GM10248 (cell line): ENCODE data around the gene LTBR.

ENCODE experiments used
- CTCF ChIA-PET: fragments of 300-600 bp; sonication (Branson Sonifier 250); formaldehyde crosslinking; extraction: SDS; loops from one replicate; lab custom pipeline; 2021; ENCODE audit warnings: antibody characterized with exemption; lab: Yijun Ruan, JAX
- POLR2A ChIA-PET: fragments of 350-650 bp; sonication (Branson Sonifier 250); formaldehyde crosslinking; extraction: SDS; loops from one replicate; lab custom pipeline; 2020; ENCODE audit warnings: antibody characterized with exemption; lab: Yijun Ruan, JAX
- DNase-seq: peaks from one replicate; pipeline ENCODE4 v3.0.0; 2012; ENCODE audit errors: extremely low spot score
- CTCF ChIP-seq: IDR thresholded peaks from 2 replicates; pipeline ENCODE4 v1.5.1; 2012; ENCODE audit warnings: mild to moderate bottlenecking, low read depth; ENCODE audit errors: extremely low read depth, missing control alignments, control extremely low read depth

The LTBR gene

GRCh38 chr12:6418796-6419195, 34.8 kb downstream of the LTBR start:
- no peak for DNase-seq
- no peak for TF ChIP-seq CTCF
- ChIA-PET POLR2A (no interaction called here), CTCF (interaction anchor here (4.6 to 5.2 kb wide), 2 partner anchors 47 to 119 kb away, joined by 18 read pairs; no protein-coding TSS in a partner anchor)

DNA sequence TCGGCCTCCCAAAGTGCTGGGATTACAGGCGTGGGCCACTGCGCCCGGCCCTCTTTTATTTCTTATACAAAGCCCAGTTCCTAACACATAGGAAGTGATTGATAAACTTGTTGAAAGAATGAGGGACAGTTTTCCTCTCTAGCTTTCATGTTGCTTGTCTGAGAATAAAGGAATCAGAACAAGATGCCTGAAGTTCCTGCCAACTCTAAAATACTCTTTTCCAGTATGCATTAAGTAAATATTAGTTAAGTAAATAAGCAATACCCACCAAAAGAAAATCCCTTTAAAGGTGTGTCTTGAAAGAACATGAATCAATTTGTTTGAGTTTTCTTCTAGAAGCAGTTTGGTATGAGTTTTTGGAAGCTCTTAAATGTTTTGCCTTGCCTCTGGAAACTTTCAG, 36.4 kb downstream of the LTBR start:
- ChIA-PET POLR2A (interaction anchor here (1.0 to 1.2 kb wide), 2 partner anchors 49 to 50 kb away, joined by 3 to 9 read pairs; partner anchors contain the start of gene VAMP1), CTCF (interaction anchor here (5.2 kb wide), 1 partner anchor 117 kb away, joined by 18 read pairs; no protein-coding TSS in a partner anchor)
- DNase-seq: no peak
- no peak for TF ChIP-seq CTCF

- peak; percentile 85 for DNase-seq
- TF ChIP-seq CTCF: peak; percentile 83
- POLR2A ChIA-PET: interaction anchor here (0.7 to 1.2 kb wide), 4 partner anchors 36 to 48 kb away, joined by 3 to 6 read pairs (median 4); partner anchors contain the start of gene VAMP1
- CTCF ChIA-PET: interaction anchor here (0.6 to 7.4 kb wide), 31 partner anchors 11 to 595 kb away, joined by 3 to 112 read pairs (median 4); partner anchors contain the start of genes CD27, LPCAT3, MRPL51 and PTMS
These were observed 39.5 kb downstream of the LTBR start for GRCh38 chr12:6423267-6424007.

- no peak for DNase-seq
- ChIA-PET POLR2A (interaction anchor here (0.7 to 1.1 kb wide), 3 partner anchors 35 to 47 kb away, joined by 3 to 6 read pairs (median 3); partner anchors contain the start of gene VAMP1), CTCF (interaction anchor here (0.6 to 7.4 kb wide), 28 partner anchors 10 to 594 kb away, joined by 3 to 112 read pairs (median 4); partner anchors contain the start of genes CD27, LPCAT3, MRPL51 and PTMS)
- TF ChIP-seq CTCF: no peak
These were observed 40.0 kb downstream of the LTBR start for GRCh38 chr12:6424008-6424347.

DNA sequence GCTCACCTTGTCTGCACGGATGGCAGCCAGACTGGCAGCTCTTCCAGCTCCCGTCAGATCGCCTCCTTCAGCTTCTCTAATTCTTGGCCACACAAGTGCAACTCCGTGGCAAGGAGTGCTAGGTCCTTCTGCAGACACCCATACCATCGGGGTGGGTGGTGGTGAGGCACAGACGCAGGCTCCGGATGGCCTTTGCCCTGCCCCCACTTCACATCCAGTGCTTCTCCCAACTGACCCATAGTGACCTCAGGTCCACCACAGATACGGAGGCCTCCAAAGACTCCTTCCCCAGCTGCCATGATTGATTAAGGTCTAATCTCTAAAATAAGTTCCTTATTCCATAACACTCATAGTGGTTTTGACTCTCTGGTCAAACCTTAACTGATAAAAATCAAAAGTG, 40.9 kb downstream of the LTBR start:
- CTCF ChIA-PET: interaction anchor here (0.7 to 7.4 kb wide), 13 partner anchors 7 to 342 kb away, joined by 3 to 112 read pairs (median 6); partner anchors contain the start of genes CD27, PTMS, TAPBPL and VAMP1
- no peak for DNase-seq
- POLR2A ChIA-PET: interaction anchor here (1.6 kb wide), 1 partner anchor 114 kb away, joined by 5 read pairs; no protein-coding TSS in a partner anchor
- no peak for TF ChIP-seq CTCF

DNA sequence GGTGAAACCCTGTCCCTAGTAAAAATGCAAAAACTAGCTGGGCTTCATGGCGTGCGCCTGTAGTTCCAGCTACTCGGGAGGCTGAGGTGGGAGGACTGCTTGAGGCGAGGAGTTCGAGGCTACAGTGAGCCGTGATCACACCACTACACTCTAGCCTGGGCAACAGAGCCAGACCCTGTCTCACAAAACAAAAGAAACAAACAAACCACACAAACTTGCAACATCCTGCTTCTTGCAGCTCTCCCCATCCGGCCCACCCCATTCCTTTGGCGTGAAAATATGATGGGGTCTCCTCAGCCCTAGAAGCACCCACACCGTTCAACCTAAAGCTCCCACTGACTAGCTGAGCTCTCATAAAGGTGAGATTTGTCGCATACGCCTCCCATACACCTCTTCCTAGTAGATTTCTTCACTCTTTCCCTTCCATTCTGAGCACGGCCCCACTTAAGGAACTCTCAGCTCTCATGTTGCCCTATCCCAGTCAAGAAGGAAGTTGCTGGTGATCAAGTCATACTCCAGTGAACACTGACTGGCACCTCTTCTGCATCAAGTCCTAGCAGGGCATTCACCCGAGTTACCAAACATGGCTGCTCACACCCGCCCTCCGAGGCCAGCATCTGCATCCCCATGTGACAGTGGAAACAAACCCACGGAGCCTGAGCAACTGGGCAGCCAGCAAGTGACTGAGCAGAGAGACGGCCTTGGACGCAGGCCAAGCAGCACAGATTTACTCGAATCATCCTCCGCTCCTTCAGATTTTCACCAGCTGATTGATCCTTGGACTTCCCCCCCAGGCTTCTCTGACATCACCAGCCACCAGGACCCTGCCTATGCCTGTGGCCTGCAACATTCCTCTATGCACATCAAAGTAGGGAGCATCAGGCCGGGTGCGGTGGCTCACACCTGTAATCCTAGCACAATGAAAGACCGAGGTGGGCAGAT, 41.9 kb downstream of the LTBR start:
- POLR2A ChIA-PET: interaction anchor here (1.1 to 2.1 kb wide), 6 partner anchors 18 to 113 kb away, joined by 4 to 9 read pairs (median 4); partner anchors contain the start of genes TAPBPL and VAMP1
- TF ChIP-seq CTCF: no peak
- peak; percentile 38 for DNase-seq
- CTCF ChIA-PET: interaction anchor here (0.8 to 7.4 kb wide), 10 partner anchors 8 to 138 kb away, joined by 3 to 112 read pairs (median 25); partner anchors contain the start of genes CD27, TAPBPL and VAMP1
